Peyer's patch (tissue), 4 donors: ENCODE results near the gene NDNF. TPM values are rescaled to one million over a fixed set of nuclear protein-coding genes. Genes with fewer than 3 reads are reported as not detected.

Source experiments
- DNase-seq, 3 donors: peaks; one replicate each; pipeline ENCODE4 v3.0.0-alpha.2; 2017 to 2019
- H3K27ac ChIP-seq, 4 donors: fragments of 200-600 bp; sonication (generic); one replicate each; pipeline ENCODE4 v1.5.1; 2016 to 2019
- H3K27me3 ChIP-seq, 2 donors: fragments of 200-600 bp; sonication (generic); one replicate each; pipeline ENCODE4 v1.5.1; 2019
- H3K36me3 ChIP-seq, 3 donors: fragments of 200-600 bp; sonication (generic); one replicate each; pipeline ENCODE4 v1.5.1; 2016 to 2019
- H3K4me1 ChIP-seq, 4 donors: fragments of 200-600 bp; sonication (generic); one replicate each; pipeline ENCODE4 v1.5.1; 2016 to 2019
- H3K4me3 ChIP-seq, 4 donors: fragments of 200-600 bp; sonication (generic); 1 replicate in 3 of 4; 2 replicates in 1 of 4; pipeline ENCODE4 v1.5.1; 2016 to 2019; ENCODE audit warnings: mild to moderate bottlenecking in 1 of 4
- H3K9me3 ChIP-seq, 4 donors: fragments of 200-600 bp; sonication (generic); one replicate each; pipeline ENCODE4 v1.5.1; 2016 to 2019; ENCODE audit warnings: mild to moderate bottlenecking in 1 of 4
- CTCF ChIP-seq, 6 experiments: fragments of 450-650 bp in 4 of 6; fragments of 200-600 bp in 2 of 6; sonication (generic) in 1 of 6; IDR thresholded peaks; one replicate each; pipeline ENCODE4 v1.5.1; 2017 to 2019; ENCODE audit warnings: antibody characterized with exemption in 6 of 6, mild to moderate bottlenecking in 3 of 6, moderate library complexity in 1 of 6
- POLR2A ChIP-seq, 2 donors: fragments of 450-650 bp; IDR thresholded peaks; one replicate each; pipeline ENCODE4 v1.5.1; 2017; ENCODE audit warnings: antibody characterized with exemption in 2 of 2, mild to moderate bottlenecking in 2 of 2, moderate library complexity in 2 of 2
- total RNA-seq, 4 donors: library from RNA; depleted of rRNA; stranded (reverse); fragments of >200 nt; gene quantifications; one replicate each; pipeline ENCODE4 v1.1.0, GENCODE V29; 2016

NDNF gene
- total RNA-seq, result 1 to 10 TPM in 2 of 4 donors, under 1 TPM in 1, not detected in 1; 0.70 to 2.9 (median 2.3) TPM

GRCh38 chr4:121072224-121073003, at the start of gene NDNF:
Gene NDNF, minus strand, starts transcription at chr4:121072535. Its CDS starts 26,698 bp downstream, at chr4:121045837.
- Histone ChIP-seq H3K27me3 (peaks cover 0 to 15% of the 10 kb centered on the region in 2 donors), H3K9me3 (no peaks in the 10 kb centered on the region), H3K36me3 (no peaks in the 10 kb centered on the region), H3K4me1 (peaks cover 0 to 25% (median 2%) of the 10 kb centered on the region in 4 donors), H3K4me3 (peak within 1 kb of the TSS; percentile 27 to 55 (median 49)), H3K27ac (peak within 1 kb of the TSS in 2 of 4 donors; percentile 53 to 68)
- TF ChIP-seq POLR2A (IDR thresholded peaks at IDR 0.05) (no peak), CTCF (IDR thresholded peaks at IDR 0.05) (no peak)
- peak in 2 of 3 donors; percentile 44 to 55 for DNase-seq

GRCh38 chr4:121119715-121120114, 47.4 kb upstream of the NDNF start:
- Histone ChIP-seq H3K4me3 (no peak overlapping the region), H3K36me3 (no peaks in the 10 kb centered on the region), H3K27me3 (no peaks in the 10 kb centered on the region), H3K27ac (no peak overlapping the region), H3K4me1 (no peaks in the 10 kb centered on the region), H3K9me3 (no peaks in the 10 kb centered on the region)
- no peak for TF ChIP-seq CTCF (IDR thresholded peaks at IDR 0.05)
- no peak for TF ChIP-seq POLR2A (IDR thresholded peaks at IDR 0.05)
- DNase-seq, result no peak

GRCh38 chr4:121118344-121118743, 46.0 kb upstream of the NDNF start:
- DNase-seq, result no peak

GRCh38 chr4:121114756-121115155, 42.4 kb upstream of the NDNF start:
- no peak for DNase-seq

More at GRCh38 chr4:121118344-121118743, 46.0 kb upstream of the NDNF start:
- H3K36me3 ChIP-seq, result no peaks in the 10 kb centered on the region
- H3K27me3 ChIP-seq, result no peaks in the 10 kb centered on the region
- H3K27ac ChIP-seq, result no peak overlapping the region
- no peak overlapping the region for H3K4me3 ChIP-seq
- H3K9me3 ChIP-seq, result no peaks in the 10 kb centered on the region
- no peaks in the 10 kb centered on the region for H3K4me1 ChIP-seq
- no peak for TF ChIP-seq POLR2A (IDR thresholded peaks at IDR 0.05)
- TF ChIP-seq CTCF (IDR thresholded peaks at IDR 0.05), result no peak

GRCh38 chr4:121112530-121112929, 40.2 kb upstream of the NDNF start:
- Histone ChIP-seq H3K4me1 (no peaks in the 10 kb centered on the region), H3K4me3 (no peak overlapping the region), H3K27ac (no peak overlapping the region), H3K36me3 (no peaks in the 10 kb centered on the region), H3K9me3 (no peaks in the 10 kb centered on the region), H3K27me3 (no peaks in the 10 kb centered on the region)
- no peak for TF ChIP-seq POLR2A (IDR thresholded peaks at IDR 0.05)
- TF ChIP-seq CTCF (IDR thresholded peaks at IDR 0.05), result peak in 5 of 6 experiments; percentile 24 to 45 (median 39)
- no peak for DNase-seq

More at GRCh38 chr4:121114756-121115155, 42.4 kb upstream of the NDNF start:
- Histone ChIP-seq H3K4me3 (no peak overlapping the region), H3K27me3 (no peaks in the 10 kb centered on the region), H3K9me3 (no peaks in the 10 kb centered on the region), H3K36me3 (no peaks in the 10 kb centered on the region), H3K4me1 (no peaks in the 10 kb centered on the region), H3K27ac (no peak overlapping the region)
- TF ChIP-seq CTCF (IDR thresholded peaks at IDR 0.05), result no peak
- TF ChIP-seq POLR2A (IDR thresholded peaks at IDR 0.05), result no peak
